ENCODE data around the gene IZUMO2.

DNA sequence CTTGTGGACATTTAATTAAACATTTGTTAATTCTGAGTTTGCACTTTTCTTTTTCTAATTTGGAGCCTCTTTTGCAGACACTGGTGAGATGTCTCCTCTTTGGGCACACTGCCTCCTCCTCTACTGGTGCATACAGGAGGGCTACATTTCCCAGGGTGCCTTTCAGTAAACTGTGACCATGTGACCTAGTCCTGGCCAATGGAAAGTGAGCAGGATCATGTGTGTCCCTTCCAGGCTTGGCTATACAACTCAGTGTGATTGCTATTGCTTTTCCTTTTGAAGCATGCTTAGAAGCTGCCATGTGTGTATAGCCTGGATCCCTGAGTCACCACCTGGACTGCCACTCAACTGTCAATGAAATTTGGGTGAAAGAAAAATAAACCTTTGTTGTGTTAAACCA is 4.5 kb downstream of the IZUMO2 start:
- TF ChIP-seq CTCF (IDR thresholded peaks at IDR 0.05) (no peak), POLR2A (IDR thresholded peaks at IDR 0.05) (no peak)

Measured in body of pancreas (tissue), 4 donors.